Measurements from ENCODE around the gene CCDC184. TPM values are rescaled to one million over a fixed set of nuclear protein-coding genes. Genes with fewer than 3 reads are reported as not detected.

CCDC184 gene
- 0.18 and 0.29 TPM in 2 replicates for total RNA-seq

- Mint-ChIP-seq H3K36me3 (ENCODE audit: low read depth) (peaks cover 3% of the 10 kb centered on the region), H3K4me1 (peaks cover 32% of the 10 kb centered on the region), H3K27me3 (peaks cover 27% of the 10 kb centered on the region), H3K9me3 (no peaks in the 10 kb centered on the region), H3K27ac (peak within 1 kb of the TSS; percentile 60), H3K4me3 (peak within 1 kb of the TSS; percentile 92)
- ChIA-PET POLR2A (interaction anchor here (0.7 to 1.7 kb wide), 6 partner anchors 15 to 220 kb away, joined by 4 to 32 read pairs (median 8); partner anchors contain the start of genes ASB8, SENP1 and TMEM106C), CTCF (interaction anchor here (0.5 to 3.4 kb wide), 5 partner anchors 12 to 26 kb away, joined by 3 to 21 read pairs (median 5); partner anchors contain the start of gene ASB8)
- ATAC-seq (ENCODE audit: low read depth) (peak; percentile 76), DNase-seq (peak; percentile 69)
- TF ChIP-seq CTCF (IDR thresholded peaks at IDR 0.05), result no peak
- intact Hi-C loops (cut with micrococcal nuclease), result loop anchor here (1.0 kb wide), 3 partner anchors 15 to 77 kb away; partner anchors contain the start of genes ASB8 and SENP1
Measured at GRCh38 chr12:48183091-48183875, at the start of gene CCDC184. CCDC184 (plus strand) TSS chr12:48183644; CDS start chr12:48184123, 479 bp downstream.

DNA sequence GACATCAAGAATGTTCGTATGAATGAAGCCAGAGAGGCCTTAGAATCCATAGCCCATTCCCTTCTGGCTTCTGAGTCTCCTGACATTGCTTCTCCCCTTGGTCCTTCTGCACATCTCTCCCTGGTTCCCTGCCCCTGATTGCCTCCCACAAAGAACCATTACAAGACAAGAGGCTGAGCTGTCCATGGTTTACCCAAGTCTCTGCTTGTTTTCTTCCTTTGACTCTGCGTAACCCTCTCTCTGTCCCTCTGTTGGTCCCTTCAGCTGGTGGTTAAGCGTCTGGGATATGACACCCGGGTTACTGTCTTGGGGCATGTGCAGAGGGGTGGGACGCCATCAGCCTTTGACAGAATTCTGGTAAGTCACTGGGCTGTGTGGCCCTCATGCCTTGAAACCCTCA lies 48.4 kb upstream of the CCDC184 start:
- H3K27ac Mint-ChIP-seq, result no peak overlapping the region
- no peaks in the 10 kb centered on the region for H3K9me3 Mint-ChIP-seq
- H3K27me3 Mint-ChIP-seq, result no peaks in the 10 kb centered on the region
- intact Hi-C loops (cut with micrococcal nuclease), result no loop called here
- H3K4me1 Mint-ChIP-seq, result no peaks in the 10 kb centered on the region
- H3K36me3 Mint-ChIP-seq (ENCODE audit: low read depth), result peaks cover 75% of the 10 kb centered on the region
- POLR2A ChIA-PET, result interaction anchor here (0.7 kb wide), 1 partner anchor 1606 kb away, joined by 3 read pairs; the partner anchor contains the start of gene TMBIM6
- no peak for TF ChIP-seq CTCF (IDR thresholded peaks at IDR 0.05)
- no peak for DNase-seq
- CTCF ChIA-PET, result no interaction called here
- H3K4me3 Mint-ChIP-seq, result no peak overlapping the region
- ATAC-seq (ENCODE audit: low read depth), result no peak

- TF ChIP-seq CTCF (IDR thresholded peaks at IDR 0.05), result no peak
- Mint-ChIP-seq H3K27me3 (no peaks in the 10 kb centered on the region), H3K27ac (no peak overlapping the region), H3K4me1 (no peaks in the 10 kb centered on the region), H3K4me3 (no peak overlapping the region), H3K9me3 (no peaks in the 10 kb centered on the region), H3K36me3 (ENCODE audit: low read depth) (peaks cover 81% of the 10 kb centered on the region)
- CTCF ChIA-PET, result no interaction called here
- ATAC-seq (ENCODE audit: low read depth) (no peak), DNase-seq (no peak)
- intact Hi-C loops (cut with micrococcal nuclease), result no loop called here
- POLR2A ChIA-PET, result interaction anchor here (0.7 kb wide), 1 partner anchor 61 kb away, joined by 3 read pairs; no protein-coding TSS in a partner anchor
Measured at GRCh38 chr12:48142818-48143674, 40.4 kb upstream of the CCDC184 start.

GRCh38 chr12:48143898-48144297 lies 39.5 kb upstream of the CCDC184 start:
- Mint-ChIP-seq H3K4me1 (no peaks in the 10 kb centered on the region), H3K27me3 (no peaks in the 10 kb centered on the region), H3K4me3 (no peak overlapping the region), H3K36me3 (ENCODE audit: low read depth) (peaks cover 83% of the 10 kb centered on the region), H3K27ac (no peak overlapping the region), H3K9me3 (no peaks in the 10 kb centered on the region)
- no peak for DNase-seq
- intact Hi-C loops (cut with micrococcal nuclease), result no loop called here
- TF ChIP-seq CTCF (IDR thresholded peaks at IDR 0.05), result no peak
- ChIA-PET POLR2A (no interaction called here), CTCF (no interaction called here)
- ATAC-seq (ENCODE audit: low read depth), result no peak

Data from activated B cell treated with CpG ODN at 0.5 μM for 24 hours (primary cell).